ENCODE data around the gene PARD3B.

Gene PARD3B

DNA sequence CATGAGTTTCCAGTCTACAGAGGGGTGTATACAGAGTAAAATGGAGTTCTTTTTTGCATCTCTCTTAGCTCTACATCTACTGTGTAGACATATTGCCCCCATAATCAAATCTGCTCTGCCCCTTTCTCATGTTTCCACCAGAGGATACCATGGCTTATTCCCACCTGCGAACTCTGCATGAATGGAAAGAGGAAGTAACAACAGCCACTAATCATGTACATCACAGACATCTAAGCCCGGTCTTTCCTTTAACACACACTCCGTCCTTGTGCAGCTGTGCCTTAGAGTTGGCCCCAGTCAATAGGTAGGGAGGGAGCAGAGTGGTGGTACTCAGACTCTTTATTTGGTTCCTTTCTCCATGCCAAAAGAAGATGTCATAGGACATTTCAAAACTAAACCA, 989.7 kb downstream of the PARD3B start:
- DNase-seq (ENCODE audit: low spot score) (no peak), ATAC-seq (ENCODE audit: low read depth) (no peak)
- no peak for TF ChIP-seq CTCF (IDR thresholded peaks at IDR 0.05; ENCODE audit: poor library complexity, severe bottlenecking)
- Histone ChIP-seq H3K9me3 (ENCODE audit: severe bottlenecking) (no peaks in the 10 kb centered on the region), H3K27ac (ENCODE audit: poor library complexity, severe bottlenecking) (no peak overlapping the region), H3K4me1 (ENCODE audit: insufficient read depth, poor library complexity, severe bottlenecking) (no peaks in the 10 kb centered on the region), H3K36me3 (ENCODE audit: low read depth) (no peaks in the 10 kb centered on the region), H3K4me3 (ENCODE audit: severe bottlenecking) (no peak overlapping the region), H3K27me3 (ENCODE audit: insufficient read depth, poor library complexity, severe bottlenecking) (no peaks in the 10 kb centered on the region)

DNA sequence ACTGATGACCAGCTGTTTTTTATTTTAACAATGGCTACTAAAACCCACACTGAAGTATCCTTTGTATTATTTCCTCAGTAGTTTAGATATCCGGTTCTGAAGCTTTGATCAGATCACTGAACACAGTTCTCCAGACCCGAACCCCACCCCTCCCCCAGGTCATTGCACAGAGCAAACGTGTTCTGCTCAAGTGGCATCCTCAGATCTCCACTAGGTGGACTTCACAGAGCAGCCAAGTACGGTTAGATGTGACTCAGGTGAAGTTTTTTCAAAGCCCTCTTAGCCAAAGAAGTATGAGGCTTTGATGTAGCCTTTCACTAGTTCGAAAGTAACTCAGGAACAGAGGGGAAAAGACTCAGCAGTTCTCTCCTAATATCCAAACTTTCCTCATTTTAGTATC, 994.3 kb downstream of the PARD3B start:
- H3K9me3 ChIP-seq (ENCODE audit: severe bottlenecking), result no peaks in the 10 kb centered on the region
- H3K36me3 ChIP-seq (ENCODE audit: low read depth), result no peaks in the 10 kb centered on the region
- H3K4me3 ChIP-seq (ENCODE audit: severe bottlenecking), result no peak overlapping the region
- no peak for DNase-seq (ENCODE audit: low spot score)
- TF ChIP-seq CTCF (IDR thresholded peaks at IDR 0.05; ENCODE audit: poor library complexity, severe bottlenecking), result no peak
- peak; percentile 41; the same call in 1 of the 3 replicates for ATAC-seq (ENCODE audit: low read depth)
- H3K27me3 ChIP-seq (ENCODE audit: insufficient read depth, poor library complexity, severe bottlenecking), result no peaks in the 10 kb centered on the region
- H3K4me1 ChIP-seq (ENCODE audit: insufficient read depth, poor library complexity, severe bottlenecking), result no peaks in the 10 kb centered on the region
- H3K27ac ChIP-seq (ENCODE audit: poor library complexity, severe bottlenecking), result no peak overlapping the region

DNA sequence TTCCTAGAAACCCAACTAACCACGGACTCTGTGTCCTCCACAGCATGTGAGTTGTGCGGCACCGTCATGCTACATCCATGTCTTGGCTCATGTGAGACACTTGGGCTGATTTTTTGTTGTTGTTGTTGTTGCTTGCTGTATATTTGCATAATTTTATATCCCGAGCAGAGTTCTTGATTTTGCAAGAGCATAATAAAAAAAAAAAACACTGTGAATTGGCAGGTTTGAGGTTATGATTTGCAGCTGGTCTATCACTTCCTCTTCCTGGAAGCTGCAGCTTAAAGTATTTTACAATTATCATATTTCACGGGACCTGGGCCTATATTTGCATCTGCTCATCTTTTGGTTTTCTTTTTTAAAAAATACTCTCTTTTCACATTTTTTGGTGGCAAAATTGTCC, 994.8 kb downstream of the PARD3B start:
- TF ChIP-seq CTCF (IDR thresholded peaks at IDR 0.05; ENCODE audit: poor library complexity, severe bottlenecking), result no peak
- Histone ChIP-seq H3K4me3 (ENCODE audit: severe bottlenecking) (no peak overlapping the region), H3K27me3 (ENCODE audit: insufficient read depth, poor library complexity, severe bottlenecking) (no peaks in the 10 kb centered on the region), H3K36me3 (ENCODE audit: low read depth) (no peaks in the 10 kb centered on the region), H3K9me3 (ENCODE audit: severe bottlenecking) (no peaks in the 10 kb centered on the region), H3K27ac (ENCODE audit: poor library complexity, severe bottlenecking) (no peak overlapping the region), H3K4me1 (ENCODE audit: insufficient read depth, poor library complexity, severe bottlenecking) (no peaks in the 10 kb centered on the region)
- DNase-seq (ENCODE audit: low spot score) (no peak), ATAC-seq (ENCODE audit: low read depth) (no peak)

- no peak for TF ChIP-seq CTCF (IDR thresholded peaks at IDR 0.05; ENCODE audit: poor library complexity, severe bottlenecking)
These were observed 998.1 kb downstream of the PARD3B start for GRCh38 chr2:205543262-205543843.

DNA sequence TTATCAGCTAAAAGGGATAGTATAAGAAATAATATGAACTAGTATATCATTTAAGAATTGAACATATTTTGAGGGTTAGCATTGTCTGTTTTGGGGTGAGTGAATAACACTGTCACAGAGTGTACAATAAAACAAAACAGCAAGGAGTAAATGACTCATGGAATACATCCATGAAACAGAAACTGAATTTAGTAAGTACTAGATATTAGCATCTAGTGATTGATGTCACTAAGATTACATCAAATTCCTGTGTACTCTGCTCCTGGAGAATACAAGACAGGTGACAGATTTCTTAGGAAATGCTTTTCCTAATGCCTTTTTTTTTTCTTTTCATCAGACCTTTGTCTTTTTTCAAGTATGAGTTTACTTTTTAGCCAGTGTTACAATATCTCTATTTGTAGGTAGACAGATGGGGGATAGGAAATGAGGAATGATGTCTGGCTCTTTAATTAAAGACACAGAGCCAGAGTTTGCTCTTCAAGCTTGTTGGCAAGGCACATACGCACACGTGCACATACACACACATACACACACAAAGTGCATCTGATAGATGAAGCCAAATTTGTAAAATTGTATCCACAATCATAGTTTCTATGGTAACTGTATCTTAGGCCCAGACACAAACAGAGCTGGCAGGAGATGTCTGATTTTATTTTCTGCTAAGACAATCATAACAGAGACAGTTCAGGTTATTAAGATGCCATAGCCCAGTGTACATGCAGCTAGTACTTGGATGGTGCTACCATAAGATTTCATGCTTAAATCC, 998.8 kb downstream of the PARD3B start:
- Histone ChIP-seq H3K4me3 (ENCODE audit: severe bottlenecking) (no peak overlapping the region), H3K4me1 (ENCODE audit: insufficient read depth, poor library complexity, severe bottlenecking) (no peaks in the 10 kb centered on the region), H3K36me3 (ENCODE audit: low read depth) (no peaks in the 10 kb centered on the region), H3K9me3 (ENCODE audit: severe bottlenecking) (no peaks in the 10 kb centered on the region), H3K27me3 (ENCODE audit: insufficient read depth, poor library complexity, severe bottlenecking) (no peaks in the 10 kb centered on the region), H3K27ac (ENCODE audit: poor library complexity, severe bottlenecking) (no peak overlapping the region)
- no peak for ATAC-seq (ENCODE audit: low read depth)
- no peak for DNase-seq (ENCODE audit: low spot score)
- TF ChIP-seq CTCF (IDR thresholded peaks at IDR 0.05; ENCODE audit: poor library complexity, severe bottlenecking), result no peak

More at GRCh38 chr2:205543262-205543843, 998.1 kb downstream of the PARD3B start:
- H3K27me3 ChIP-seq (ENCODE audit: insufficient read depth, poor library complexity, severe bottlenecking), result no peaks in the 10 kb centered on the region
- no peak for ATAC-seq (ENCODE audit: low read depth)
- DNase-seq (ENCODE audit: low spot score), result no peak
- no peaks in the 10 kb centered on the region for H3K4me1 ChIP-seq (ENCODE audit: insufficient read depth, poor library complexity, severe bottlenecking)
- H3K9me3 ChIP-seq (ENCODE audit: severe bottlenecking), result no peaks in the 10 kb centered on the region
- H3K4me3 ChIP-seq (ENCODE audit: severe bottlenecking), result no peak overlapping the region
- no peaks in the 10 kb centered on the region for H3K36me3 ChIP-seq (ENCODE audit: low read depth)
- H3K27ac ChIP-seq (ENCODE audit: poor library complexity, severe bottlenecking), result no peak overlapping the region
